ENCODE measurements around the gene SLC36A4. TPM values are rescaled to one million over a fixed set of nuclear protein-coding genes. Genes with fewer than 3 reads are reported as not detected.

The SLC36A4 gene
- total RNA-seq, 1 donor from 2014 or later, result 18.9 TPM

- H3K4me1 Mint-ChIP-seq (ENCODE audit: unreplicated experiment), result peaks cover under 1% of the 10 kb centered on the region
- no peaks in the 10 kb centered on the region for H3K9me3 Mint-ChIP-seq
- no peak for TF ChIP-seq CTCF (conservative IDR thresholded peaks at IDR 0.05)
- no peaks in the 10 kb centered on the region for H3K36me3 Mint-ChIP-seq
- no peak overlapping the region for H3K27ac Mint-ChIP-seq
- no peak overlapping the region for H3K4me3 Mint-ChIP-seq
- no peak for DNase-seq (ENCODE audit: extremely low spot score, unreplicated experiment)
- peaks cover 5% of the 10 kb centered on the region for H3K27me3 Mint-ChIP-seq
These were observed 75.1 kb downstream of the SLC36A4 start for GRCh38 chr11:93122535-93123235.

- H3K4me3 Mint-ChIP-seq, result no peak overlapping the region
- peaks cover 8% of the 10 kb centered on the region for H3K27me3 Mint-ChIP-seq
- H3K4me1 Mint-ChIP-seq (ENCODE audit: unreplicated experiment), result peaks cover 6% of the 10 kb centered on the region
- no peaks in the 10 kb centered on the region for H3K9me3 Mint-ChIP-seq
- no peak for TF ChIP-seq CTCF (conservative IDR thresholded peaks at IDR 0.05)
- DNase-seq (ENCODE audit: extremely low spot score, unreplicated experiment), result no peak
- no peak overlapping the region for H3K27ac Mint-ChIP-seq
- H3K36me3 Mint-ChIP-seq, result no peaks in the 10 kb centered on the region
These were observed 79.5 kb downstream of the SLC36A4 start for GRCh38 chr11:93118276-93118675.

- Mint-ChIP-seq H3K4me1 (ENCODE audit: unreplicated experiment) (peaks cover 6% of the 10 kb centered on the region), H3K4me3 (no peak overlapping the region)
These were observed 80.2 kb downstream of the SLC36A4 start for GRCh38 chr11:93117565-93117964.

GRCh38 chr11:93116641-93117441 is 81.0 kb downstream of the SLC36A4 start:
- Mint-ChIP-seq H3K27ac (no peak overlapping the region), H3K4me3 (no peak overlapping the region)

More at GRCh38 chr11:93117565-93117964, 80.2 kb downstream of the SLC36A4 start:
- Mint-ChIP-seq H3K9me3 (no peaks in the 10 kb centered on the region), H3K27me3 (peaks cover 8% of the 10 kb centered on the region), H3K27ac (no peak overlapping the region), H3K36me3 (no peaks in the 10 kb centered on the region)
- TF ChIP-seq CTCF (conservative IDR thresholded peaks at IDR 0.05), result no peak
- DNase-seq (ENCODE audit: extremely low spot score, unreplicated experiment), result no peak

GRCh38 chr11:93114304-93114703 is 83.5 kb downstream of the SLC36A4 start:
- Mint-ChIP-seq H3K4me1 (ENCODE audit: unreplicated experiment) (peaks cover 6% of the 10 kb centered on the region), H3K27ac (no peak overlapping the region), H3K4me3 (no peak overlapping the region), H3K36me3 (no peaks in the 10 kb centered on the region), H3K9me3 (no peaks in the 10 kb centered on the region), H3K27me3 (peaks cover 9% of the 10 kb centered on the region)
- no peak for TF ChIP-seq CTCF (conservative IDR thresholded peaks at IDR 0.05)
- DNase-seq (ENCODE audit: extremely low spot score, unreplicated experiment), result no peak

More at GRCh38 chr11:93116641-93117441, 81.0 kb downstream of the SLC36A4 start:
- Mint-ChIP-seq H3K36me3 (no peaks in the 10 kb centered on the region), H3K9me3 (no peaks in the 10 kb centered on the region), H3K27me3 (peaks cover 8% of the 10 kb centered on the region), H3K4me1 (ENCODE audit: unreplicated experiment) (peaks cover 6% of the 10 kb centered on the region)
- no peak for TF ChIP-seq CTCF (conservative IDR thresholded peaks at IDR 0.05)
- DNase-seq (ENCODE audit: extremely low spot score, unreplicated experiment), result no peak
